ENCODE data around the gene STX4. TPM values are rescaled to one million over a fixed set of nuclear protein-coding genes. Genes with fewer than 3 reads are reported as not detected.

Gene STX4
- total and polyA plus RNA-seq, 9 of the 15 experiments (the other 6 are each of a cell fraction or from before 2014, with no cell fraction given) = 3.2 to 48.0 (median 21.5) TPM

DNA sequence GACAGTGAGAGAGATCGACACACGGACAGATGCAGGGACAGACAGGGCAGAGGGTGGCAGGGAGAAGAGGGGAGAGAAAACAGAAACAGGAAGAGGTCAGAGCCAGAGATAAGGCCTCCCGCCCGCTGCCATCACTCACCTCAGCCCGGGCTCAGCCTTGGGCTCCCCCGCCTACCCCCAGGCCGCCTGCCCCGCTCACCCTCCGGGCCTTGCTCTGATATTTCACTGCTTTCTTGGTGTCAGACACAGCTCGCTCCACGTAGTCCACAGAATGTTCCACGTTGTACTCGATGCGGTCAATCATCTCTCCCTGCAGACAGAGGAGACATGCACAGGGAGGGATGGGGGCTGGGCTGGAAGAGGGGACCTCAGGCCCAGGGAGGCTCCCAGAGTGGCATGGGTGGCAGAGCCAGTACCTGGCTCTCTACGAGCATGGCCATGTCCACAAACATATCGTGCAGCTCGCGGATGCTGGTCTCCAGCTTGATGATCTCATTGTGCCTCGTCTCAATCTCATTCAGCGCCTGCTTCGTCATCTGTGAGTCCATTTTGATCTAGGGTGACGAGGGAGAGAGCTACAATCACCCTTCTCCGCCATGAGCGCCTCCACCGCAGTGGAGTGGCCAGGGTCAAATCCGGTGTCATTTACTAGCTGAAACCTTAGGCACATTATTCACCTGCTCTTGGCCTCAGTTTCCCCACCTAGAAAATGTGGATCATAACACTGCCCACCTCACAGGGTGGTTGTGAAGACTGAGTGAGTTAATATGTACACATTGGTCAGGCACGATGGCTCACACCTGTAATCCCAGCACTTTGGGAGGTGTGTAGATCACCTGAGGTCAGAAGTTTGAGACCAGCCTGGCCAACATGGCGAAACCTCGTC is 40.2 kb upstream of the STX4 start (continued):
- no peak for TF ChIP-seq ESRRB (CRISPR knock-in tag; IDR thresholded peaks at IDR 0.05; ENCODE audit: borderline replicate concordance)
- no peak for TF ChIP-seq LCOR (CRISPR knock-in tag; IDR thresholded peaks at IDR 0.05)
- TF ChIP-seq TAF9B (IDR thresholded peaks at IDR 0.05; ENCODE audit: partially characterized antibody) = no peak
- TF ChIP-seq, protein P1, sequence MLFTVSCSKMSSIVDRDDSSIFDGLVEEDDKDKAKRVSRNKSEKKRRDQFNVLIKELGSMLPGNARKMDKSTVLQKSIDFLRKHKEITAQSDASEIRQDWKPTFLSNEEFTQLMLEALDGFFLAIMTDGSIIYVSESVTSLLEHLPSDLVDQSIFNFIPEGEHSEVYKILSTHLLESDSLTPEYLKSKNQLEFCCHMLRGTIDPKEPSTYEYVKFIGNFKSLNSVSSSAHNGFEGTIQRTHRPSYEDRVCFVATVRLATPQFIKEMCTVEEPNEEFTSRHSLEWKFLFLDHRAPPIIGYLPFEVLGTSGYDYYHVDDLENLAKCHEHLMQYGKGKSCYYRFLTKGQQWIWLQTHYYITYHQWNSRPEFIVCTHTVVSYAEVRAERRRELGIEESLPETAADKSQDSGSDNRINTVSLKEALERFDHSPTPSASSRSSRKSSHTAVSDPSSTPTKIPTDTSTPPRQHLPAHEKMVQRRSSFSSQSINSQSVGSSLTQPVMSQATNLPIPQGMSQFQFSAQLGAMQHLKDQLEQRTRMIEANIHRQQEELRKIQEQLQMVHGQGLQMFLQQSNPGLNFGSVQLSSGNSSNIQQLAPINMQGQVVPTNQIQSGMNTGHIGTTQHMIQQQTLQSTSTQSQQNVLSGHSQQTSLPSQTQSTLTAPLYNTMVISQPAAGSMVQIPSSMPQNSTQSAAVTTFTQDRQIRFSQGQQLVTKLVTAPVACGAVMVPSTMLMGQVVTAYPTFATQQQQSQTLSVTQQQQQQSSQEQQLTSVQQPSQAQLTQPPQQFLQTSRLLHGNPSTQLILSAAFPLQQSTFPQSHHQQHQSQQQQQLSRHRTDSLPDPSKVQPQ (CRISPR knock-in tag; IDR thresholded peaks at IDR 0.05; ENCODE audit: borderline replicate concordance) = no peak
- TF ChIP-seq ZNF699 (CRISPR knock-in tag; IDR thresholded peaks at IDR 0.05; ENCODE audit: insufficient replicate concordance) = no peak
- TF ChIP-seq, protein P2, sequence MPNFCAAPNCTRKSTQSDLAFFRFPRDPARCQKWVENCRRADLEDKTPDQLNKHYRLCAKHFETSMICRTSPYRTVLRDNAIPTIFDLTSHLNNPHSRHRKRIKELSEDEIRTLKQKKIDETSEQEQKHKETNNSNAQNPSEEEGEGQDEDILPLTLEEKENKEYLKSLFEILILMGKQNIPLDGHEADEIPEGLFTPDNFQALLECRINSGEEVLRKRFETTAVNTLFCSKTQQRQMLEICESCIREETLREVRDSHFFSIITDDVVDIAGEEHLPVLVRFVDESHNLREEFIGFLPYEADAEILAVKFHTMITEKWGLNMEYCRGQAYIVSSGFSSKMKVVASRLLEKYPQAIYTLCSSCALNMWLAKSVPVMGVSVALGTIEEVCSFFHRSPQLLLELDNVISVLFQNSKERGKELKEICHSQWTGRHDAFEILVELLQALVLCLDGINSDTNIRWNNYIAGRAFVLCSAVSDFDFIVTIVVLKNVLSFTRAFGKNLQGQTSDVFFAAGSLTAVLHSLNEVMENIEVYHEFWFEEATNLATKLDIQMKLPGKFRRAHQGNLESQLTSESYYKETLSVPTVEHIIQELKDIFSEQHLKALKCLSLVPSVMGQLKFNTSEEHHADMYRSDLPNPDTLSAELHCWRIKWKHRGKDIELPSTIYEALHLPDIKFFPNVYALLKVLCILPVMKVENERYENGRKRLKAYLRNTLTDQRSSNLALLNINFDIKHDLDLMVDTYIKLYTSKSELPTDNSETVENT (CRISPR knock-in tag; IDR thresholded peaks at IDR 0.05) = no peak
- TF ChIP-seq, protein P3, sequence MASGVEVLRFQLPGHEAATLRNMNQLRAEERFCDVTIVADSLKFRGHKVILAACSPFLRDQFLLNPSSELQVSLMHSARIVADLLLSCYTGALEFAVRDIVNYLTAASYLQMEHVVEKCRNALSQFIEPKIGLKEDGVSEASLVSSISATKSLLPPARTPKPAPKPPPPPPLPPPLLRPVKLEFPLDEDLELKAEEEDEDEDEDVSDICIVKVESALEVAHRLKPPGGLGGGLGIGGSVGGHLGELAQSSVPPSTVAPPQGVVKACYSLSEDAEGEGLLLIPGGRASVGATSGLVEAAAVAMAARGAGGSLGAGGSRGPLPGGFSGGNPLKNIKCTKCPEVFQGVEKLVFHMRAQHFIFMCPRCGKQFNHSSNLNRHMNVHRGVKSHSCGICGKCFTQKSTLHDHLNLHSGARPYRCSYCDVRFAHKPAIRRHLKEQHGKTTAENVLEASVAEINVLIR (CRISPR knock-in tag; IDR thresholded peaks at IDR 0.05) = no peak
- TF ChIP-seq, protein P4, sequence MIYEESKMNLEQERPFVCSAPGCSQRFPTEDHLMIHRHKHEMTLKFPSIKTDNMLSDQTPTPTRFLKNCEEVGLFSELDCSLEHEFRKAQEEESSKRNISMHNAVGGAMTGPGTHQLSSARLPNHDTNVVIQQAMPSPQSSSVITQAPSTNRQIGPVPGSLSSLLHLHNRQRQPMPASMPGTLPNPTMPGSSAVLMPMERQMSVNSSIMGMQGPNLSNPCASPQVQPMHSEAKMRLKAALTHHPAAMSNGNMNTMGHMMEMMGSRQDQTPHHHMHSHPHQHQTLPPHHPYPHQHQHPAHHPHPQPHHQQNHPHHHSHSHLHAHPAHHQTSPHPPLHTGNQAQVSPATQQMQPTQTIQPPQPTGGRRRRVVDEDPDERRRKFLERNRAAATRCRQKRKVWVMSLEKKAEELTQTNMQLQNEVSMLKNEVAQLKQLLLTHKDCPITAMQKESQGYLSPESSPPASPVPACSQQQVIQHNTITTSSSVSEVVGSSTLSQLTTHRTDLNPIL (CRISPR knock-in tag; IDR thresholded peaks at IDR 0.05) = no peak
- TF ChIP-seq, protein P5, sequence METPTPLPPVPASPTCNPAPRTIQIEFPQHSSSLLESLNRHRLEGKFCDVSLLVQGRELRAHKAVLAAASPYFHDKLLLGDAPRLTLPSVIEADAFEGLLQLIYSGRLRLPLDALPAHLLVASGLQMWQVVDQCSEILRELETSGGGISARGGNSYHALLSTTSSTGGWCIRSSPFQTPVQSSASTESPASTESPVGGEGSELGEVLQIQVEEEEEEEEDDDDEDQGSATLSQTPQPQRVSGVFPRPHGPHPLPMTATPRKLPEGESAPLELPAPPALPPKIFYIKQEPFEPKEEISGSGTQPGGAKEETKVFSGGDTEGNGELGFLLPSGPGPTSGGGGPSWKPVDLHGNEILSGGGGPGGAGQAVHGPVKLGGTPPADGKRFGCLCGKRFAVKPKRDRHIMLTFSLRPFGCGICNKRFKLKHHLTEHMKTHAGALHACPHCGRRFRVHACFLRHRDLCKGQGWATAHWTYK (CRISPR knock-in tag; IDR thresholded peaks at IDR 0.05) = peak; percentile 93
- TF ChIP-seq SMAD1 (IDR thresholded peaks at IDR 0.05; ENCODE audit: low read depth, low read length, partially characterized antibody) = no peak
- no peak for TF ChIP-seq ZNF551 (CRISPR knock-in tag; IDR thresholded peaks at IDR 0.05)
- no peak for TF ChIP-seq STAT5A (IDR thresholded peaks at IDR 0.05; ENCODE audit: borderline replicate concordance, low read length)

Data from K562 (cell line).